Neural cell (in vitro differentiated cells): ENCODE data around the gene PRKAG2. TPM values are rescaled to one million over a fixed set of nuclear protein-coding genes. Genes with fewer than 3 reads are reported as not detected.

Experiments
- H2AFZ ChIP-seq: fragments of 200-600, 300-800 bp; sonication (generic), shearing (Covaris generic); 2 replicates; pipeline ENCODE4 v1.6.0; 2014; ENCODE audit warnings: low read depth, mild to moderate bottlenecking, antibody characterized with exemption, low read length, moderate library complexity
- H3F3A ChIP-seq: fragments of 200-600 bp; shearing (Covaris generic); 2 replicates; pipeline ENCODE4 v1.6.1; 2016; ENCODE audit warnings: mild to moderate bottlenecking, moderate library complexity, mixed read lengths, antibody characterized with exemption, low read length; ENCODE audit not compliant: insufficient read depth, poor library complexity, severe bottlenecking
- H3K27ac ChIP-seq: fragments of 200-600, 300-800 bp; sonication (generic), shearing (Covaris generic); 2 replicates; pipeline ENCODE4 v1.5.1; 2014; ENCODE audit warnings: mild to moderate bottlenecking, low read length, moderate library complexity
- H3K27me3 ChIP-seq: fragments of 300-800, 200-600 bp; sonication (generic), shearing (Covaris generic); 2 replicates; pipeline ENCODE4 v1.6.0; 2014; ENCODE audit warnings: mild to moderate bottlenecking, low read depth, low read length, moderate library complexity; ENCODE audit not compliant: insufficient read depth
- H3K36me3 ChIP-seq: fragments of 300-800, 200-600 bp; sonication (generic), shearing (Covaris generic); 2 replicates; pipeline ENCODE4 v1.5.1; 2014; ENCODE audit warnings: mild to moderate bottlenecking, antibody characterized with exemption, low read length, moderate library complexity; ENCODE audit not compliant: insufficient read depth
- H3K4me2 ChIP-seq: fragments of 300-800, 200-600 bp; sonication (generic), shearing (Covaris generic); 2 replicates; pipeline ENCODE4 v1.6.0; 2014; ENCODE audit warnings: mild to moderate bottlenecking, low read length
- H3K4me3 ChIP-seq: fragments of 300-800, 200-600 bp; sonication (generic), shearing (Covaris generic); 2 replicates; pipeline ENCODE4 v1.5.1; 2014; ENCODE audit warnings: mild to moderate bottlenecking, low read length, moderate library complexity
- H3K79me2 ChIP-seq: fragments of 200-600 bp; shearing (Covaris generic); replicated peaks from 2 replicates; pipeline ENCODE4 v1.6.0; 2014; ENCODE audit warnings: mild to moderate bottlenecking, low read length, moderate library complexity; ENCODE audit not compliant: insufficient read depth
- H3K9ac ChIP-seq: fragments of 300-800, 200-600 bp; sonication (generic), shearing (Covaris generic); 2 replicates; pipeline ENCODE4 v1.6.1; 2016; ENCODE audit warnings: mild to moderate bottlenecking, low read length, mixed read lengths
- H3K9me2 ChIP-seq: fragments of 200-600 bp; shearing (Covaris generic); 2 replicates; pipeline ENCODE4 v1.6.1; 2016; ENCODE audit warnings: mild to moderate bottlenecking, low read length, mixed read lengths; ENCODE audit not compliant: insufficient read depth
- H3K9me3 ChIP-seq: fragments of 200-600, 300-800 bp; sonication (generic), shearing (Covaris generic); 2 replicates; pipeline ENCODE4 v1.6.1; 2016; ENCODE audit warnings: mild to moderate bottlenecking, mixed run types, low read length, moderate library complexity, mixed read lengths
- H4K20me1 ChIP-seq: fragments of 200-600 bp; shearing (Covaris generic); 2 replicates; pipeline ENCODE4 v1.6.1; 2016; ENCODE audit warnings: mild to moderate bottlenecking, mixed run types; ENCODE audit not compliant: insufficient read depth
- CTCF ChIP-seq: fragments of 450-650 bp; IDR thresholded peaks from 2 replicates; pipeline ENCODE4 v1.5.1; 2014; ENCODE audit warnings: antibody characterized with exemption, mild to moderate bottlenecking, moderate library complexity; ENCODE audit not compliant: poor library complexity, severe bottlenecking
- EP300 ChIP-seq: fragments of 450-650 bp; conservative IDR thresholded peaks from 2 replicates; pipeline ENCODE4 v1.6.1; 2014; ENCODE audit warnings: antibody characterized with exemption, mild to moderate bottlenecking, moderate library complexity; ENCODE audit not compliant: poor library complexity, severe bottlenecking
- EZH2 ChIP-seq: fragments of 200-600, 300-800 bp; shearing (Covaris generic), sonication (generic); IDR thresholded peaks from 2 replicates; pipeline ENCODE4 v1.6.1; 2014; ENCODE audit warnings: antibody characterized with exemption, low read length, borderline replicate concordance, mild to moderate bottlenecking; ENCODE audit not compliant: insufficient read depth, poor library complexity, severe bottlenecking
- MXI1 ChIP-seq: fragments of 450-650 bp; conservative IDR thresholded peaks from 2 replicates; pipeline ENCODE4 v1.6.1; 2014; ENCODE audit warnings: antibody characterized with exemption, mild to moderate bottlenecking; ENCODE audit not compliant: poor library complexity, severe bottlenecking
- POLR2AphosphoS5 ChIP-seq: IDR thresholded peaks from 2 replicates; pipeline ENCODE4 v1.6.1; 2012
- RAD21 ChIP-seq: fragments of 450-650 bp; conservative IDR thresholded peaks from 2 replicates; pipeline ENCODE4 v1.6.1; 2014; ENCODE audit warnings: antibody characterized with exemption, mild to moderate bottlenecking, moderate library complexity
- REST ChIP-seq: IDR thresholded peaks from 2 replicates; pipeline ENCODE4 v1.6.1; 2012; ENCODE audit warnings: borderline replicate concordance
- SMC3 ChIP-seq: fragments of 450-650 bp; conservative IDR thresholded peaks from 2 replicates; pipeline ENCODE4 v1.6.1; 2014; ENCODE audit warnings: antibody characterized with exemption, mild to moderate bottlenecking, moderate library complexity; ENCODE audit not compliant: poor library complexity
- TAF1 ChIP-seq: IDR thresholded peaks from 2 replicates; pipeline ENCODE4 v1.6.1; 2012; ENCODE audit warnings: low read depth
- polyA plus RNA-seq: library from polyadenylated mRNA; depleted of rRNA; stranded (reverse); fragments of >200 nt; gene quantifications from 2 replicates; pipeline ENCODE4 v1.2.3, GENCODE V29; 2014

PRKAG2 gene
- polyA plus RNA-seq, 1 donor from 2014 or later = 22.9 TPM

GRCh38 chr7:151524331-151524730, 352.6 kb downstream of the PRKAG2 start:
- no peak overlapping the region for H3K9ac ChIP-seq
- peaks cover 2% of the 10 kb centered on the region for H3F3A ChIP-seq
- no peaks in the 10 kb centered on the region for H3K79me2 ChIP-seq
- no peaks in the 10 kb centered on the region for H3K36me3 ChIP-seq
- no peaks in the 10 kb centered on the region for H4K20me1 ChIP-seq
- no peak overlapping the region for H3K4me2 ChIP-seq
- no peaks in the 10 kb centered on the region for H3K9me2 ChIP-seq
- no peaks in the 10 kb centered on the region for H3K9me3 ChIP-seq
- H3K27me3 ChIP-seq = no peaks in the 10 kb centered on the region
- peak overlapping the region; percentile 40 for H3K27ac ChIP-seq
- no peak overlapping the region for H2AFZ ChIP-seq
- H3K4me3 ChIP-seq = no peak overlapping the region
- no peak for TF ChIP-seq RAD21
- TF ChIP-seq EP300 = no peak
- TF ChIP-seq TAF1 = no peak
- TF ChIP-seq MXI1 = no peak
- no peak for TF ChIP-seq EZH2
- TF ChIP-seq REST = no peak
- TF ChIP-seq SMC3 = no peak
- no peak for TF ChIP-seq CTCF
- no peak for TF ChIP-seq POLR2AphosphoS5

- H2AFZ ChIP-seq = peak overlapping the region; percentile 58
- H3K9ac ChIP-seq = peak overlapping the region; percentile 62
- H3K27ac ChIP-seq = peak overlapping the region; percentile 87
Observed at GRCh38 chr7:151520419-151521261, 356.3 kb downstream of the PRKAG2 start.

More at GRCh38 chr7:151520419-151521261, 356.3 kb downstream of the PRKAG2 start:
- H3K9me2 ChIP-seq = no peaks in the 10 kb centered on the region
- H3K36me3 ChIP-seq = no peaks in the 10 kb centered on the region
- peaks cover 32% of the 10 kb centered on the region for H3K79me2 ChIP-seq
- no peak overlapping the region for H3K4me2 ChIP-seq
- no peaks in the 10 kb centered on the region for H3K27me3 ChIP-seq
- peaks cover 6% of the 10 kb centered on the region for H3F3A ChIP-seq
- peak overlapping the region; percentile 82 for H3K4me3 ChIP-seq
- H4K20me1 ChIP-seq = no peaks in the 10 kb centered on the region
- TF ChIP-seq MXI1 (no peak), TAF1 (no peak), EZH2 (no peak), CTCF (no peak), REST (no peak), POLR2AphosphoS5 (no peak), SMC3 (no peak), RAD21 (no peak)
- no peaks in the 10 kb centered on the region for H3K9me3 ChIP-seq
